ENCODE results near the gene POC1A. TPM values are rescaled to one million over a fixed set of nuclear protein-coding genes. Genes with fewer than 3 reads are reported as not detected.

The POC1A gene
- total RNA-seq, 1 donor from 2014 or later = 24.1 TPM

- no peak overlapping the region for H3K4me3 Mint-ChIP-seq
- intact Hi-C loops (cut with micrococcal nuclease) = no loop called here
- no peak for DNase-seq
- no peaks in the 10 kb centered on the region for H3K9me3 Mint-ChIP-seq
- peaks cover 6% of the 10 kb centered on the region for H3K36me3 Mint-ChIP-seq (ENCODE audit: low read depth)
- no peak overlapping the region for H3K27ac Mint-ChIP-seq
- H3K27me3 Mint-ChIP-seq = no peaks in the 10 kb centered on the region
- peaks cover 14% of the 10 kb centered on the region for H3K4me1 Mint-ChIP-seq
Measured at GRCh38 chr3:52091586-52092270, 62.5 kb downstream of the POC1A start.

- Mint-ChIP-seq H3K4me1 (peaks cover 21% of the 10 kb centered on the region), H3K4me3 (no peak overlapping the region), H3K9me3 (no peaks in the 10 kb centered on the region), H3K36me3 (ENCODE audit: low read depth) (peaks cover 6% of the 10 kb centered on the region), H3K27me3 (no peaks in the 10 kb centered on the region), H3K27ac (no peak overlapping the region)
- DNase-seq = no peak
- intact Hi-C loops (cut with micrococcal nuclease) = no loop called here
Measured at GRCh38 chr3:52090933-52091468, 63.2 kb downstream of the POC1A start.

GRCh38 chr3:52090131-52090932 is 63.9 kb downstream of the POC1A start:
- Mint-ChIP-seq H3K27me3 (no peaks in the 10 kb centered on the region), H3K4me3 (no peak overlapping the region), H3K9me3 (no peaks in the 10 kb centered on the region), H3K4me1 (peaks cover 24% of the 10 kb centered on the region), H3K27ac (no peak overlapping the region), H3K36me3 (ENCODE audit: low read depth) (peaks cover 4% of the 10 kb centered on the region)
- intact Hi-C loops (cut with micrococcal nuclease) = no loop called here
- DNase-seq = no peak

GRCh38 chr3:52089691-52090090 is 64.5 kb downstream of the POC1A start:
- H3K36me3 Mint-ChIP-seq (ENCODE audit: low read depth) = peaks cover 4% of the 10 kb centered on the region
- no peaks in the 10 kb centered on the region for H3K27me3 Mint-ChIP-seq
- intact Hi-C loops (cut with micrococcal nuclease) = no loop called here
- no peak for DNase-seq
- peaks cover 24% of the 10 kb centered on the region for H3K4me1 Mint-ChIP-seq
- no peaks in the 10 kb centered on the region for H3K9me3 Mint-ChIP-seq
- H3K4me3 Mint-ChIP-seq = no peak overlapping the region
- H3K27ac Mint-ChIP-seq = no peak overlapping the region

GRCh38 chr3:52088445-52089367 is 65.5 kb downstream of the POC1A start:
- Mint-ChIP-seq H3K4me1 (peaks cover 24% of the 10 kb centered on the region), H3K27ac (no peak overlapping the region), H3K4me3 (no peak overlapping the region), H3K9me3 (no peaks in the 10 kb centered on the region), H3K27me3 (no peaks in the 10 kb centered on the region), H3K36me3 (ENCODE audit: low read depth) (peaks cover 4% of the 10 kb centered on the region)
- intact Hi-C loops (cut with micrococcal nuclease) = no loop called here
- DNase-seq = no peak

- intact Hi-C loops (cut with micrococcal nuclease) = loop anchor here (2.0 kb wide), 1 partner anchor 31 kb away; the partner anchor contains the start of gene DUSP7
- DNase-seq = no peak
- no peaks in the 10 kb centered on the region for H3K27me3 Mint-ChIP-seq
- peak overlapping the region; percentile 65 for H3K27ac Mint-ChIP-seq
- H3K36me3 Mint-ChIP-seq (ENCODE audit: low read depth) = peaks cover 4% of the 10 kb centered on the region
- no peaks in the 10 kb centered on the region for H3K9me3 Mint-ChIP-seq
- no peak overlapping the region for H3K4me3 Mint-ChIP-seq
- peaks cover 24% of the 10 kb centered on the region for H3K4me1 Mint-ChIP-seq
Measured at GRCh38 chr3:52087731-52088130, 66.5 kb downstream of the POC1A start.

- Mint-ChIP-seq H3K27me3 (no peaks in the 10 kb centered on the region), H3K27ac (peak overlapping the region; percentile 65), H3K4me3 (peak overlapping the region; percentile 19), H3K9me3 (no peaks in the 10 kb centered on the region), H3K36me3 (ENCODE audit: low read depth) (peaks cover 4% of the 10 kb centered on the region), H3K4me1 (peaks cover 24% of the 10 kb centered on the region)
- DNase-seq = peak; percentile 68
- intact Hi-C loops (cut with micrococcal nuclease) = loop anchor here (2.0 kb wide), 1 partner anchor 30 kb away; the partner anchor contains the start of gene DUSP7
Measured at GRCh38 chr3:52086976-52087663, 67.1 kb downstream of the POC1A start.

- peaks cover under 1% of the 10 kb centered on the region for H3K36me3 Mint-ChIP-seq (ENCODE audit: low read depth)
- peak overlapping the region; percentile 65 for H3K27ac Mint-ChIP-seq
- no peaks in the 10 kb centered on the region for H3K9me3 Mint-ChIP-seq
- no peaks in the 10 kb centered on the region for H3K27me3 Mint-ChIP-seq
- no peak for DNase-seq
- intact Hi-C loops (cut with micrococcal nuclease) = loop anchor here (2.0 kb wide), 1 partner anchor 30 kb away; the partner anchor contains the start of gene DUSP7
- peaks cover 24% of the 10 kb centered on the region for H3K4me1 Mint-ChIP-seq
- H3K4me3 Mint-ChIP-seq = no peak overlapping the region
Measured at GRCh38 chr3:52086461-52086860, 67.8 kb downstream of the POC1A start.

GRCh38 chr3:52085681-52086282 is 68.4 kb downstream of the POC1A start:
- no peaks in the 10 kb centered on the region for H3K9me3 Mint-ChIP-seq
- H3K27me3 Mint-ChIP-seq = no peaks in the 10 kb centered on the region
- DNase-seq = no peak
- peak overlapping the region; percentile 65 for H3K27ac Mint-ChIP-seq
- no peak overlapping the region for H3K4me3 Mint-ChIP-seq
- H3K4me1 Mint-ChIP-seq = peaks cover 24% of the 10 kb centered on the region
- no peaks in the 10 kb centered on the region for H3K36me3 Mint-ChIP-seq (ENCODE audit: low read depth)
- intact Hi-C loops (cut with micrococcal nuclease) = loop anchor here (2.0 kb wide), 1 partner anchor 29 kb away; the partner anchor contains the start of gene DUSP7

- Mint-ChIP-seq H3K36me3 (ENCODE audit: low read depth) (no peaks in the 10 kb centered on the region), H3K4me3 (no peak overlapping the region), H3K27me3 (no peaks in the 10 kb centered on the region), H3K4me1 (peaks cover 24% of the 10 kb centered on the region), H3K9me3 (no peaks in the 10 kb centered on the region), H3K27ac (peak overlapping the region; percentile 65)
- intact Hi-C loops (cut with micrococcal nuclease) = no loop called here
- DNase-seq = no peak
Measured at GRCh38 chr3:52084954-52085680, 69.1 kb downstream of the POC1A start.

- Mint-ChIP-seq H3K9me3 (no peaks in the 10 kb centered on the region), H3K36me3 (ENCODE audit: low read depth) (no peaks in the 10 kb centered on the region), H3K27me3 (no peaks in the 10 kb centered on the region), H3K27ac (no peak overlapping the region), H3K4me3 (no peak overlapping the region), H3K4me1 (peaks cover 24% of the 10 kb centered on the region)
- no peak for DNase-seq
- intact Hi-C loops (cut with micrococcal nuclease) = no loop called here
Measured at GRCh38 chr3:52084216-52084945, 69.8 kb downstream of the POC1A start.
